HFF-Myc (cell line): ENCODE measurements around the gene MIAT.

Experiments
- DNase-seq: peaks from one replicate; pipeline ENCODE4 v3.0.0-alpha.2; 2011; ENCODE audit warnings: low read depth; ENCODE audit errors: extremely low read depth
- H3K4me3 ChIP-seq: replicated peaks from 2 replicates; pipeline ENCODE4 v1.5.1; 2011; ENCODE audit warnings: low read depth, mild to moderate bottlenecking, control low read depth, low read length
- CTCF ChIP-seq: IDR thresholded peaks from 2 replicates; pipeline ENCODE4 v1.5.1; 2012; ENCODE audit warnings: mild to moderate bottlenecking, low read depth, low read length, control low read depth; ENCODE audit errors: missing control alignments

Gene MIAT

DNA sequence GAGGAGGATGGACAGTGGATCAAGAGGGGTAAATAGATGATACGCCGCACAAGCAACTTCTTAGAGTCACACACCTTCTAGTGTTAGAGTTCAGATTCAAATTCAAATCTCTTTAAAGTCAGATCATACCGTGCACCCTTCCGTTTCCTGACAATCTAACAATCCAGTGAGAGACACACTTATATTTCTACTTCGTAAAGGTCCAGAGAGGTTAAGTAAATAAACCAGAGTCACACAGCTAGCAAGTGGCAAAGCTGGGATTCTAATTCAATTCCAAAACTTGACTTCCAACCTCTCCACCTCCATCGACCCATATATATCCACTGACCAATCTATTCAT, 34.0 kb downstream of the MIAT start:
- DNase-seq, result no peak
- no peak for TF ChIP-seq CTCF
- no peak overlapping the region for H3K4me3 ChIP-seq

GRCh38 chr22:26692215-26692614, 34.8 kb downstream of the MIAT start:
- TF ChIP-seq CTCF, result no peak
- H3K4me3 ChIP-seq, result no peak overlapping the region
- DNase-seq, result no peak

DNA sequence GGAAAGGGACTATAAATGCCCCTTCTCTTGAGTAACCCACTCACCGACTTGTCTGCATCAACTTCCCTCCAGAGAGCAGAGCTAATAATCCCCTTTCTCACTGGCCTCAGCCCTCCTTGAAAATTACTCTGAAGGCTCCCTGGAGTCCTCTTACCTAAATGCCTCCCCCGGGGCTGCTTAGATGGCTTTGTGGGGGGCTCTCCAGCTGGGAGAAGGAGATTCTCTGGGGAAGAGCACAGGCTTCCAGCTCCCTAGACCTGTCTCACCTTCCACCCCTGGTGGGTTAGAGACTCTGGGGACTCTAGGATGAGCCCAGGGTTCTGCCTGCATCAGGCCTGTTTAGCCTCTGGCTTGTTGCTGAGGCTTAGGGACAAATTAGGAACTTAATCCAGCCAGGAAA, 39.8 kb downstream of the MIAT start:
- no peak overlapping the region for H3K4me3 ChIP-seq
- no peak for TF ChIP-seq CTCF
- DNase-seq, result no peak

DNA sequence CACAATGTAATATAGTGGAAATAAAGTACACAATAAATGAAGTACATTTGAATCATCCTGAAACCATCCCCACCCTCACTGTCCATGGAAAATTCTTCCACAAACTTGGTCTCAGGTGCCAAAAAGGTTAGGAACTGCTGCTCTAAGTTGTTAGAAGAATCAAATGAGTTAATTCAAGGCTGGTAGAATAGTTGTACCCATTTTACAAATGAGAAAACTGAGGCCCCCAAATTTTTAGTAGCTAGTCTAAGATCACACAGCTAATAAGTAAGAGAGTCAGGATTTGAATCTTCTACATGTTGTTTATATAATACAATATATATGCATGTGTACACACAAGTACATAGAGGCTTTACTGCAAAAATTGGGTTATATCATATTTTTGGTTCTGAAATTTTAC, 43.1 kb downstream of the MIAT start:
- DNase-seq, result no peak
- TF ChIP-seq CTCF, result no peak
- no peak overlapping the region for H3K4me3 ChIP-seq

- no peak for DNase-seq
- H3K4me3 ChIP-seq, result no peak overlapping the region
- TF ChIP-seq CTCF, result no peak
Observed at GRCh38 chr22:26700886-26701285, 43.5 kb downstream of the MIAT start.

DNA sequence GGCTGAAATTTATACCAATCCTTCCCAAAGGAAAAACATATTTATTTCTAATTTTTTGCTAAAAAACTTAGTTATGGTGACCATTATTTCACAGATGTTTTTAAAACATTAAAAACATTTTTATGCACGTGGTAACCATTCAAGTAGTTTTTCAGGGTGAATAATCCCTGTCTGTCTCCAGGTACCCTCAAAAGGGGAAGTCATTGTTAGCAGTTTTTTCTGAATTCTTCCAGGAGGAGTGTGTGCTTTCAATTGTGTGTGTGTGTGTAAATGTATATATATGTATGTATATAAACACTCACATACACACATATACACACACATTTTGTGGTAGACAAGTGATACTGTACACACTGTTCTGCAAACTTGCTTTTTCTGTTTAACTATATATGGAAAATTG, 43.9 kb downstream of the MIAT start:
- no peak for DNase-seq
- H3K4me3 ChIP-seq, result no peak overlapping the region
- TF ChIP-seq CTCF, result no peak
